Measurements from ENCODE around the gene LPXN. TPM values are rescaled to one million over a fixed set of nuclear protein-coding genes. Genes with fewer than 3 reads are reported as not detected.

Gene LPXN
- total and polyA plus RNA-seq, 2 donors (not counting 3 experiments of a cell fraction or from before 2014, with no cell fraction given), result 6.2 TPM

GRCh38 chr11:58546841-58547240, 28.8 kb downstream of the LPXN start:
- dilution Hi-C loops (cut with MboI; ENCODE audit: extremely low pct_ligation_motif_present, low sequenced_read_pairs) (no loop called here), intact Hi-C loops (cut with micrococcal nuclease) (no loop called here)
- TF ChIP-seq JUN (IDR thresholded peaks at IDR 0.05; ENCODE audit: borderline replicate concordance, insufficient read depth, insufficient read length, low read depth), result no peak
- TF ChIP-seq MAX (IDR thresholded peaks at IDR 0.05; ENCODE audit: insufficient read depth, insufficient read length), result no peak
- no peak for TF ChIP-seq CTCF (IDR thresholded peaks at IDR 0.05; ENCODE audit: extremely low read depth in 1 of 2, insufficient read depth in 1 of 2, low read depth in 1 of 2, low read length in 2 of 2)
- no peak for TF ChIP-seq POLR2A (IDR thresholded peaks at IDR 0.05; ENCODE audit: low read depth, low read length)
- no peak for TF ChIP-seq FOS (IDR thresholded peaks at IDR 0.05; ENCODE audit: borderline replicate concordance, insufficient read depth, low read length)
- no peak for TF ChIP-seq GATA2 (IDR thresholded peaks at IDR 0.05; ENCODE audit: insufficient read depth, insufficient read length, low read depth, low read length)
- TF ChIP-seq MYC (IDR thresholded peaks at IDR 0.05; ENCODE audit: low read depth, low read length), result no peak
- no peak for TF ChIP-seq EZH2 (IDR thresholded peaks at IDR 0.05; ENCODE audit: borderline replicate concordance, low read depth, low read length, severe bottlenecking)
- TF ChIP-seq POLR2AphosphoS5 (IDR thresholded peaks at IDR 0.05; ENCODE audit: insufficient read depth, low read depth, low read length), result no peak
- Histone ChIP-seq H3K4me3 (replicated peaks in 1 of 3; ENCODE audit: insufficient read depth in 1 of 3, low read depth in 1 of 3, low read length in 3 of 3) (no peak overlapping the region), H4K20me1 (replicated peaks; ENCODE audit: control insufficient read depth, extremely low read depth, insufficient read depth, low read length) (no peaks in the 10 kb centered on the region), H3K4me2 (ENCODE audit: insufficient read depth, low read length) (no peak overlapping the region), H3K9ac (replicated peaks; ENCODE audit: extremely low read depth, insufficient read depth, low read length) (no peak overlapping the region), H3K27me3 (ENCODE audit: control insufficient read depth in 2 of 2, insufficient read depth in 2 of 2, low read length in 2 of 2) (no peaks in the 10 kb centered on the region), H3K9me3 (replicated peaks; ENCODE audit: control insufficient read depth, insufficient read depth, low read length) (no peaks in the 10 kb centered on the region), H3K4me1 (ENCODE audit: control insufficient read depth, extremely low read depth, insufficient read depth, low read length) (no peaks in the 10 kb centered on the region), H3K36me3 (ENCODE audit: control insufficient read depth in 2 of 2, extremely low read depth in 1 of 2, insufficient read depth in 2 of 2, low read length in 2 of 2) (peaks cover 0 to 4% of the 10 kb centered on the region in 2 experiments), H3K79me2 (ENCODE audit: control insufficient read depth, insufficient read depth, low read length) (no peaks in the 10 kb centered on the region), H2AFZ (ENCODE audit: low read depth, low read length) (no peak overlapping the region), H3K9me1 (replicated peaks; ENCODE audit: control insufficient read depth, extremely low read depth, insufficient read depth, low read length) (no peaks in the 10 kb centered on the region), H3K27ac (ENCODE audit: insufficient read depth, low read depth, low read length) (no peak overlapping the region)
- BruUV-seq (replicated peaks), result no TSS peak
- ChIA-PET POLR2A (no interaction called here), CTCF (interaction anchor here (0.9 to 2.0 kb wide), 3 partner anchors 22 to 611 kb away, joined by 3 to 8 read pairs (median 3); no protein-coding TSS in a partner anchor)
- FAIRE-seq, result no peak
- no peak for DNase-seq (ENCODE audit: low read depth, low spot score)

All from endothelial cell of umbilical vein (primary cell).